Measurements from ENCODE around the gene P2RX3.

DNA sequence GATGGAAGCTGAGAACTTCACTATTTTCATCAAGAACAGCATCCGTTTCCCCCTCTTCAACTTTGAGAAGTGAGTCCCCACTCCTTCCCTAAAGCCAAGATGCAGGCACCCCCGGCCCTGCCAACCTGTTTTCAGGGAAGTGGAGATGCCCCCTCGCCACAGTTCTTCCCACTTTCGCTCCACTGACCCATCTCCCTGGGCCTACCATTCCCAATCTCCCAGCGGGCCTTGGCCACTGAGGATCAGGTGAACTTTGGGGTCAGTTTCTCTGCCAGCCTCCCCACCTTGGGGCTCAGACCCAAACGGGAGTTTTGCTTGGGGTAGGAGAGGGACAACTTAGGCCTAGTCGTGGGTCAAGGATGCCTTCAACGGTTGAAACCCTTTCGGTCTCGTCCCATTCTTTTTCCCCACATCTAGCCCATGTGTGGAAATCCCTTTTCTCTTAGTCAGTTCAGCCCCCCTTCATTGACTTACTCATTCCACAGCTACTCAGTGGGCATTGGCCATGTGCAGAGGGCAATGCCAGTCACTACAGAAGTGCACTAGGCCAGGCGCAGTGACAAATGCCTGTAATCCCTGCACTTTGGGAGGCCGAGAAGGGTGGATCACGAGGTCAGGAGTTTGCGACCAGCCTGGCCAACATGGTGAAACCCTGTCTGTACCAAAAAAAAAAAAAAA lies 10.6 kb downstream of the P2RX3 start:
- TF ChIP-seq, protein P1, sequence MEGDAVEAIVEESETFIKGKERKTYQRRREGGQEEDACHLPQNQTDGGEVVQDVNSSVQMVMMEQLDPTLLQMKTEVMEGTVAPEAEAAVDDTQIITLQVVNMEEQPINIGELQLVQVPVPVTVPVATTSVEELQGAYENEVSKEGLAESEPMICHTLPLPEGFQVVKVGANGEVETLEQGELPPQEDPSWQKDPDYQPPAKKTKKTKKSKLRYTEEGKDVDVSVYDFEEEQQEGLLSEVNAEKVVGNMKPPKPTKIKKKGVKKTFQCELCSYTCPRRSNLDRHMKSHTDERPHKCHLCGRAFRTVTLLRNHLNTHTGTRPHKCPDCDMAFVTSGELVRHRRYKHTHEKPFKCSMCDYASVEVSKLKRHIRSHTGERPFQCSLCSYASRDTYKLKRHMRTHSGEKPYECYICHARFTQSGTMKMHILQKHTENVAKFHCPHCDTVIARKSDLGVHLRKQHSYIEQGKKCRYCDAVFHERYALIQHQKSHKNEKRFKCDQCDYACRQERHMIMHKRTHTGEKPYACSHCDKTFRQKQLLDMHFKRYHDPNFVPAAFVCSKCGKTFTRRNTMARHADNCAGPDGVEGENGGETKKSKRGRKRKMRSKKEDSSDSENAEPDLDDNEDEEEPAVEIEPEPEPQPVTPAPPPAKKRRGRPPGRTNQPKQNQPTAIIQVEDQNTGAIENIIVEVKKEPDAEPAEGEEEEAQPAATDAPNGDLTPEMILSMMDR (IDR thresholded peaks at IDR 0.05; ENCODE audit: low read length), result no peak
- no peak for TF ChIP-seq EZH2 (IDR thresholded peaks at IDR 0.05; ENCODE audit: borderline replicate concordance, low read length)
